Activated naive CD8-positive, alpha-beta T cell treated with anti-CD3 and anti-CD28 coated beads, Interleukin-2, amount 10 ng/mL, durations not matched to agents 7 days and 5 days (primary cell): ENCODE results near the gene FAM83C. TPM values are rescaled to one million over a fixed set of nuclear protein-coding genes. Genes with fewer than 3 reads are reported as not detected.
"Not testable (repeated sequence)": the region's sequence is repeated elsewhere in the genome, so short reads cannot be mapped to it uniquely, and the experiment has no call there.

Source experiments
- ATAC-seq: fragments of 150-1000 bp; cut with Tn5 transposase; one replicate; pipeline ENCODE4 v1.10.0; 2021; ENCODE audit warnings: low read depth, moderate library complexity
- POLR2A ChIA-PET: fragments of 350-600 bp; sonication (Branson Sonifier 250); formaldehyde crosslinking; loops from one replicate; lab custom pipeline; 2021; ENCODE audit warnings: antibody characterized with exemption; lab: Charles Lee
- DNase-seq: peaks from one replicate; pipeline ENCODE4 v3.0.0; 2021
- H3K27ac Mint-ChIP-seq: one replicate; pipeline ENCODE4 v1.8.0; 2022; ENCODE audit warnings: mild to moderate bottlenecking, mixed read lengths
- H3K27me3 Mint-ChIP-seq: one replicate; pipeline ENCODE4 v1.8.0; 2022; ENCODE audit warnings: mild to moderate bottlenecking, moderate library complexity, mixed read lengths
- H3K36me3 Mint-ChIP-seq: one replicate; pipeline ENCODE4 v1.8.0; 2021; ENCODE audit warnings: mild to moderate bottlenecking, mixed read lengths
- H3K4me1 Mint-ChIP-seq: one replicate; pipeline ENCODE4 v1.8.0; 2021; ENCODE audit warnings: mixed read lengths
- H3K4me3 Mint-ChIP-seq: one replicate; pipeline ENCODE4 v1.8.0; 2022; ENCODE audit warnings: mild to moderate bottlenecking, moderate library complexity, mixed read lengths
- H3K9me3 Mint-ChIP-seq: one replicate; pipeline ENCODE4 v1.8.0; 2021; ENCODE audit warnings: mixed read lengths
- total RNA-seq, 2 experiments: library from RNA; stranded (reverse); gene quantifications; one replicate each; pipeline ENCODE4 v1.2.3, GENCODE V29; 2021

Gene FAM83C
- total RNA-seq, 2 experiments from 2014 or later, result not detected

GRCh38 chr20:35254448-35254999 lies 37.7 kb downstream of the FAM83C start:
- ATAC-seq (no peak), DNase-seq (no peak)
- Mint-ChIP-seq H3K4me1 (peaks cover 25% of the 10 kb centered on the region), H3K27me3 (no peaks in the 10 kb centered on the region), H3K27ac (no peak overlapping the region), H3K9me3 (no peaks in the 10 kb centered on the region), H3K36me3 (no peaks in the 10 kb centered on the region), H3K4me3 (no peak overlapping the region)
- POLR2A ChIA-PET, result interaction anchor here (0.7 to 0.9 kb wide), 2 partner anchors 17 to 30 kb away, joined by 3 read pairs; partner anchors contain the start of gene EIF6

DNA sequence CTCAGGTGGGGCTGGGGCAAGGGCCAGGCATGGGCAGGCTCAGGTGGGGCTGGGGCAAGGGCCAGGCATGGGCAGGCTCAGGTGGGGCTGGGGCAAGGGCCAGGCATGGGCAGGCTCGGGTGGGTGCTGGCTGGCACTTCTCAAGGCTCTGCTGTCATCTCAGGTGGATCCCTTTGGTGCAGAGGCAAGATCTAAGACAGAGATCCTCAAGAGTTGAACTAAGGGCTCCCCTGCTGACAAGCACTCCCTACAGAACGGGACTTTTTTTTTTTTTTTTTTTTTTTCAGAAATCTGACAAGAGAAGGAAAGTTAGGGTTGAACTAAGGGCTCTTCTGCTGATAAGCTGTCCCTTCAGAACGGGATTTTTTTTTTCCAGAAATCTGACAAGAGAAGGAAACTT lies 39.2 kb downstream of the FAM83C start:
- DNase-seq (no peak), ATAC-seq (no peak)
- H3K9me3 Mint-ChIP-seq, result no peaks in the 10 kb centered on the region
- no peak overlapping the region for H3K4me3 Mint-ChIP-seq
- POLR2A ChIA-PET, result no interaction called here
- peak overlapping the region; percentile 80 for H3K27ac Mint-ChIP-seq
- no peaks in the 10 kb centered on the region for H3K36me3 Mint-ChIP-seq
- H3K27me3 Mint-ChIP-seq, result no peaks in the 10 kb centered on the region
- peaks cover 23% of the 10 kb centered on the region for H3K4me1 Mint-ChIP-seq

GRCh38 chr20:35252598-35252997 lies 39.6 kb downstream of the FAM83C start:
- POLR2A ChIA-PET, result interaction anchor here (0.6 to 1.9 kb wide), 6 partner anchors 12 to 411 kb away, joined by 3 to 16 read pairs (median 3); partner anchors contain the start of genes EIF6 and MMP24OS
- H3K9me3 Mint-ChIP-seq, H3K36me3 Mint-ChIP-seq, H3K27me3 Mint-ChIP-seq, DNase-seq: not testable (repeated sequence)
- peak overlapping the region; percentile 99 for H3K27ac Mint-ChIP-seq
- ATAC-seq, result peak; percentile 5
- H3K4me1 Mint-ChIP-seq, result peaks cover 23% of the 10 kb centered on the region
- H3K4me3 Mint-ChIP-seq, result peak overlapping the region; percentile 72

DNA sequence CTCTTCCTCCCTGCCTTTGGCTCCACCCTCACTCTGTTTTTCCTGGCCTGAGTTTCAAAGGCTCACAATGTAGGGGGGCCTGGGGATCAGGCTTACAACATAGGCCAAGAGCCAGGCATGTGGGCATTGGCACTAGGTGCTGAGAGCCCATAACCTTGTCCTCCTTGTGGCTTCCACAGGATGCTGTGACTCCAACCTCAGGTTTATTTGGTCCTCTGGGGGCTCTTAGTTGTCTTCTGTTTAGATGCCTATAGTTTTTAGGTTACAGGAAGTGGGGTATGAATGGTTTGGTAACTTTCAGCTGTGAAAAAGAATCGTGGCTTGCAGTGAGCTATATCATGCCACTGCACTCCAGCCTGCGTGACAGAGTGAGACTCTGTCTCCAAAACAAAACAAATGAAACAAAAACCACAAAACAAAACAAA lies 40.2 kb downstream of the FAM83C start:
- Mint-ChIP-seq H3K27ac (peak overlapping the region; percentile 99), H3K27me3 (peaks cover 3% of the 10 kb centered on the region), H3K36me3 (no peaks in the 10 kb centered on the region), H3K4me1 (peaks cover 23% of the 10 kb centered on the region), H3K9me3 (no peaks in the 10 kb centered on the region), H3K4me3 (peak overlapping the region; percentile 72)
- ATAC-seq, result peak; percentile 92
- peak; percentile 51 for DNase-seq
- POLR2A ChIA-PET, result interaction anchor here (0.6 to 1.9 kb wide), 7 partner anchors 8 to 412 kb away, joined by 3 to 16 read pairs (median 3); partner anchors contain the start of genes EIF6 and MMP24OS

DNA sequence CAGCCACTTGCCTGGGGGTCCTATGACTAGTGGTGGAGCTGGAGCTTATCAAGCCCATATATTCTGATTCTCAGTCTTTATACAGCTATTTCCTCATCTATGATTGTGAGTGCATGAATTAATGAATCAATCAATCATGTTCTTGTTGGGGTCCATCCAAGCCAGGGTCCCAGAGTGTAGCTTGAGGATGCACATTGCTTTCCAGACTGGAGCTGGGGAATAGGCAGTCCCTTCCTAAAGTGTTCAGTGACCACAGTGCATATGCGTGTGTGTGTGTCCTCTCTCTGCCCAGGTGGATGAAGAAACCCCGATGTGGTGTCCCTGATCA lies 40.6 kb downstream of the FAM83C start:
- POLR2A ChIA-PET, result interaction anchor here (0.9 to 1.9 kb wide), 6 partner anchors 9 to 412 kb away, joined by 3 to 16 read pairs (median 3); partner anchors contain the start of genes EIF6 and MMP24OS
- Mint-ChIP-seq H3K27ac (peak overlapping the region; percentile 99), H3K36me3 (no peaks in the 10 kb centered on the region), H3K9me3 (no peaks in the 10 kb centered on the region), H3K27me3 (peaks cover 3% of the 10 kb centered on the region), H3K4me3 (peak overlapping the region; percentile 72), H3K4me1 (peaks cover 23% of the 10 kb centered on the region)
- DNase-seq (no peak), ATAC-seq (no peak)

DNA sequence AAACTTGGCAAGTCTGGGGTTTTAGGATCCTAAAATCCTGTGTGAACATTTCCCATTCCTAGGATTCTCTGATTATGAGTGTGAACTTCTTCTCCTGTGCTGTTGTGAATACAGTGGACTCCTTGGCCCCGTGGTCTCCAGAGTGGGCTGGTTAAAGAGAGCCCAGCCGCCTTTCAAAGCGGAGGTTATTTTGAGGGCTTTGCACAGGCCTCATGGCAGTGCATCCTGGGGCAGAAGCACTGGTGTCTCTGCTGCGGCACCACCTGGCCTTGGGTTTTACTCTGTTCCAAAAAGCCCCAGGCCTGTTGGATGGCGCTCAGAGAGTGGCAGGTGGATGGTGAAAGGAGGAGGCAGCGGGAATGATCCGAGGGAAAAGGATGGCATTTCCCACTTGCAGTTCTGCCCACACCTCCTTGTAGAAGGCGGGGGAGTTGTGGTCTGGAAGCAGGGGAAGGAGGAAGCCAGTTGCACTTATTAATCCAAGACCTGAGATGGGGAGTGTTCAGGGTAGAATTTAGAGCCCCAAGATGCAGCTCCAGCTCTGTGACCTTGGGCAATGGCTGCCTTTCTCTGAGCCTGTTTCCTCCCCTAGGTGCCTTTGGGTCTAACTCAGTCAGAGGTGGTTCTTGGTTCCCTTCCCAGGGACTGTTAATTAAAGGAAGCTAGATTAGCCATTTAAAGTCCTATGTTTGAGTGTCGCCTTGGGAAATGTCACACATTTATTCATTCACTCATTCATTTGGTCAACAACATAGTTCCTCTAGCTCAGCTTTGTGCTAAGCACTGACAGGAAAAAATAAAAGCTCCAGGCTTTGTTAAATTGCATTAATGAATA lies 43.4 kb downstream of the FAM83C start:
- H3K27me3 Mint-ChIP-seq, result peaks cover 4% of the 10 kb centered on the region
- peak overlapping the region; percentile 38 for H3K27ac Mint-ChIP-seq
- peaks cover 23% of the 10 kb centered on the region for H3K4me1 Mint-ChIP-seq
- no peaks in the 10 kb centered on the region for H3K9me3 Mint-ChIP-seq
- POLR2A ChIA-PET, result interaction anchor here (0.6 to 1.6 kb wide), 2 partner anchors 15 to 29 kb away, joined by 4 to 5 read pairs; partner anchors contain the start of gene MMP24OS
- H3K4me3 Mint-ChIP-seq, result no peak overlapping the region
- no peak for DNase-seq
- H3K36me3 Mint-ChIP-seq, result no peaks in the 10 kb centered on the region
- ATAC-seq, result no peak

DNA sequence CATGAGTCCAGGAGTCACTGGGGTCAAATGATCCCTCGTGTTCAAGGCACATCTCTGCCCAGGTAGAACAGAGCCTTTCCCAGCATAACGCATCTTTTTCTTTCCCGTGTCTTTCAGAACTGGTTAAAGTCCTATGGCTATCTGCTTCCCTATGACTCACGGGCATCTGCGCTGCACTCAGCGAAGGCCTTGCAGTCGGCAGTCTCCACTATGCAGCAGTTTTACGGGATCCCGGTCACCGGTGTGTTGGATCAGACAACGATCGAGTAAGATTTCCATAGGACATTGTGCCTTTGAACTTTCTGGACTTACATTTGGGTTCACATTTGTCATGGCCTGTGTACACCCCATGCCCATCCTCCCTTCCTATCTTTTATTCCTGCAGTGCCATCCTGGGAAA lies 45.5 kb downstream of the FAM83C start:
- ATAC-seq, result no peak
- no peak overlapping the region for H3K27ac Mint-ChIP-seq
- H3K4me3 Mint-ChIP-seq, result no peak overlapping the region
- DNase-seq, result no peak
- H3K4me1 Mint-ChIP-seq, result peaks cover 11% of the 10 kb centered on the region
- peaks cover 4% of the 10 kb centered on the region for H3K27me3 Mint-ChIP-seq
- POLR2A ChIA-PET, result no interaction called here
- H3K36me3 Mint-ChIP-seq, result no peaks in the 10 kb centered on the region
- H3K9me3 Mint-ChIP-seq, result no peaks in the 10 kb centered on the region

DNA sequence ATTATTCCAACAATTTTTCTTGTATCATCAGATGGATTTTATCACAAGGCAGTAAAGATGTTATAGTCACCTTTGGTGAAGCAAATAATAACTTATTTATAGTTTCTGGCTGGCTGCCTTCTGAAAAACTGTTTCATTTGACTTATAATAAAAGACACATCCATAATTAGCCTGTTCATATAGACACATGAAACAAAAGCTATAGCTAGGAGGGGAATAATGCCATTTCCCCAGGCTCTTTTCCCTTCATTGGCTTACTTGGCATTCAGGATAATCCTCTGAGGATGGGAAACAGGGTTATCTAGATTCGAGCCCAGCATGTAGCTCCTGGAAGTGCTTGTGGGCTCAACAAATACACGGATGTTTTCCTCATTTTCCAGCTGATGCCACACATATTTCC lies 48.2 kb downstream of the FAM83C start:
- H3K4me1 Mint-ChIP-seq, result no peaks in the 10 kb centered on the region
- no peaks in the 10 kb centered on the region for H3K9me3 Mint-ChIP-seq
- no peak overlapping the region for H3K27ac Mint-ChIP-seq
- POLR2A ChIA-PET, result no interaction called here
- ATAC-seq (no peak), DNase-seq (no peak)
- H3K4me3 Mint-ChIP-seq, result no peak overlapping the region
- peaks cover 4% of the 10 kb centered on the region for H3K27me3 Mint-ChIP-seq
- no peaks in the 10 kb centered on the region for H3K36me3 Mint-ChIP-seq

GRCh38 chr20:35243317-35243716 lies 48.9 kb downstream of the FAM83C start:
- Mint-ChIP-seq H3K4me3 (no peak overlapping the region), H3K27me3 (peaks cover 4% of the 10 kb centered on the region), H3K27ac (no peak overlapping the region), H3K9me3 (no peaks in the 10 kb centered on the region), H3K36me3 (no peaks in the 10 kb centered on the region), H3K4me1 (no peaks in the 10 kb centered on the region)
- no peak for DNase-seq
- no peak for ATAC-seq
- POLR2A ChIA-PET, result interaction anchor here (0.6 to 0.9 kb wide), 2 partner anchors 35 to 65 kb away, joined by 3 to 5 read pairs; partner anchors contain the start of gene MMP24OS

GRCh38 chr20:35240811-35241293 lies 51.4 kb downstream of the FAM83C start:
- Mint-ChIP-seq H3K36me3 (peaks cover 4% of the 10 kb centered on the region), H3K4me3 (no peak overlapping the region), H3K27me3 (peaks cover 2% of the 10 kb centered on the region), H3K27ac (peak overlapping the region; percentile 33), H3K9me3 (no peaks in the 10 kb centered on the region), H3K4me1 (no peaks in the 10 kb centered on the region)
- POLR2A ChIA-PET, result interaction anchor here (0.5 kb wide), 1 partner anchor 1887 kb away, joined by 4 read pairs; no protein-coding TSS in a partner anchor
- ATAC-seq, result no peak
- DNase-seq, result no peak

- no peak overlapping the region for H3K4me3 Mint-ChIP-seq
- DNase-seq, result no peak
- H3K9me3 Mint-ChIP-seq, result no peaks in the 10 kb centered on the region
- no peak for ATAC-seq
- H3K27me3 Mint-ChIP-seq, result peaks cover 2% of the 10 kb centered on the region
- no peaks in the 10 kb centered on the region for H3K4me1 Mint-ChIP-seq
- H3K36me3 Mint-ChIP-seq, result peaks cover 4% of the 10 kb centered on the region
- POLR2A ChIA-PET, result no interaction called here
- no peak overlapping the region for H3K27ac Mint-ChIP-seq
Measured at GRCh38 chr20:35240083-35240810, 52.0 kb downstream of the FAM83C start.

- Mint-ChIP-seq H3K9me3 (no peaks in the 10 kb centered on the region), H3K4me1 (no peaks in the 10 kb centered on the region), H3K36me3 (peaks cover 5% of the 10 kb centered on the region), H3K4me3 (no peak overlapping the region), H3K27ac (no peak overlapping the region), H3K27me3 (no peaks in the 10 kb centered on the region)
- ATAC-seq (no peak), DNase-seq (no peak)
- POLR2A ChIA-PET, result no interaction called here
Measured at GRCh38 chr20:35238735-35239134, 53.5 kb downstream of the FAM83C start.

DNA sequence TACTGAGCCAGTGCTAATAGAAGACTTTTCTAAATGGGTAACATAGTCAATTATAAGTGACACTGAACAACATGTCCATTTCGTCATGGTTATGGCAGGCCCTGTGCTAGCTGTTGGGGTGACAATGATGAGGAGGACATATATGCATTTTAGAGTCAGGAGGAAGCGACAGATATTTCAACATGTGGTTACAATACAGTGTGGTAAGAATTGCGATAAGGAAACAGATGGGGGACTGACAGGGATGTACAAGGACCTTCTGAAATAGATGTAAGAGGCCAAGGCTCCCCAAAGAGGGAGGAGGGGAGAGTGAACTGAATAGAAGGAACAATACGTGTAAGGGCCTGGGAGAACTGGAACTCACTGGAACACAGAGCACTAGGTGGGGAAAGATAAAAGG lies 54.1 kb downstream of the FAM83C start:
- H3K27me3 Mint-ChIP-seq, result no peaks in the 10 kb centered on the region
- no peak overlapping the region for H3K27ac Mint-ChIP-seq
- no peak for DNase-seq
- H3K36me3 Mint-ChIP-seq, result peaks cover 5% of the 10 kb centered on the region
- H3K9me3 Mint-ChIP-seq, result no peaks in the 10 kb centered on the region
- no peak overlapping the region for H3K4me3 Mint-ChIP-seq
- POLR2A ChIA-PET, result no interaction called here
- ATAC-seq, result no peak
- no peaks in the 10 kb centered on the region for H3K4me1 Mint-ChIP-seq
